Duodenal mucosa (tissue), 2 donors: ENCODE measurements around the gene RAB6C.
"Not testable (repeated sequence)": the region's sequence is repeated elsewhere in the genome, so short reads cannot be mapped to it uniquely, and the experiment has no call there.

Experiments used
- H3K27ac ChIP-seq: one replicate; pipeline ENCODE4 v1.7.0; 2013; ENCODE audit warnings: low read depth, low read length
- H3K27me3 ChIP-seq, 2 donors: one replicate each; pipeline ENCODE4 v1.7.0; 2013; ENCODE audit warnings: low read length in 2 of 2, control low read depth in 1 of 2; ENCODE audit not compliant: insufficient read depth in 2 of 2, control insufficient read depth in 1 of 2
- H3K36me3 ChIP-seq, 2 donors: one replicate each; pipeline ENCODE4 v1.7.0; 2013; ENCODE audit warnings: low read length in 2 of 2, control low read depth in 1 of 2; ENCODE audit not compliant: insufficient read depth in 2 of 2, control insufficient read depth in 1 of 2
- H3K4me1 ChIP-seq, 2 donors: one replicate each; pipeline ENCODE4 v1.7.0; 2013; ENCODE audit warnings: low read length in 2 of 2, control low read depth in 1 of 2; ENCODE audit not compliant: insufficient read depth in 2 of 2, control insufficient read depth in 1 of 2
- H3K4me3 ChIP-seq, 2 donors: one replicate each; pipeline ENCODE4 v1.7.0; 2013; ENCODE audit warnings: low read length in 2 of 2, low read depth in 1 of 2
- H3K9ac ChIP-seq, 2 donors: one replicate each; pipeline ENCODE4 v1.7.0; 2013; ENCODE audit warnings: low read length in 2 of 2, low read depth in 1 of 2
- H3K9me3 ChIP-seq, 2 donors: one replicate each; pipeline ENCODE4 v1.7.0; 2013; ENCODE audit warnings: low read length in 2 of 2, control low read depth in 1 of 2; ENCODE audit not compliant: control insufficient read depth in 1 of 2

The RAB6C gene

DNA sequence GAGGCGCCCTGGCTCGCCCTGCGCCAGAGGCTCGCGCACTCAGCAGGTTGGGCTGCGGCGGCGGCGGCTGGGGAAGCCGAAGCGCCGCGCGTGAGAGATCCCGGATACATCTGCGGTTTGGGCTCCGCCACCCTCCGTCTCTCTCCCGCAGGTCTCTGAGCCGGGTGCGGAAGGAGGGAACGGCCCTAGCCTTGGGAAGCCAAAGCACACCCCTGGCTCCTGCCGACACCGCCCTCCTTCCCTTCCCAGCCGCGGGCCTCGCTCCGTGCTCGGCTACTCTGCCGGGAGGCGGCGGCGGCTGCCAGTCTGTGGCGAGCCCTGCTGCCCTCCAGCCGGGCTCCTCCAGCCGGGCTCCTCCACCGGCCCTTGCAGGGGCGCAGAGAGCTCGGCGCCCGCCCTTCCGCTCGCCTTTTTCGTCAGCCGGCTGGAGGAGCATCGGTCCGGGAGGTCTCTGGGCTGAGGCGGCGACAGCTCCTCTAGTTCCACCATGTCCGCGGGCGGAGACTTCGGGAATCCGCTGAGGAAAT is at the start of gene RAB6C:
RAB6C (plus strand) TSS at position 38 of the 527 bp plus-strand sequence; CDS start at position 488, 450 bp downstream.
- H3K4me1 ChIP-seq, H3K4me3 ChIP-seq, H3K9ac ChIP-seq, H3K27me3 ChIP-seq, H3K9me3 ChIP-seq, H3K27ac ChIP-seq, H3K36me3 ChIP-seq: not testable (repeated sequence)

DNA sequence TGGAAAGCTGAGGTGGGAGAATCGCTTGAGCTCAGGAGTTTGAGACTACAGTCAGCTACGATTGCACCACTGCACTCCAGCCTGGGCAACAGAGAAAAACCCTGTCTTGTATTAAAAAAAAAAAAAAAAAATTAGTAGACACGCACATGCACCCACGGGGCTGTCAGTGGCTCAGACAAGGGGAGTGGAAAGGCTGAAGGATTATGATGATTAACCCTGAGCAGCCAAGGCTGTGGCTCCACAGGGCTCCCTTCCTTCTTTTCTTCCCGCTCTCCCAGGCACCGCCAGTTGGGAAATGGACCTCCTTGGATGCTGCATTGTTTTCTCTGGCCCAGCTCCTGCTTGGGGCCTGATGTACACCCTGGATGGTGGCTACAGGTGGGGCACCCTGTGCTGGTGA is 49.0 kb upstream of the RAB6C start:
- H3K27me3 ChIP-seq = no peaks in the 10 kb centered on the region
- no peak overlapping the region for H3K27ac ChIP-seq
- H3K9ac ChIP-seq = no peak overlapping the region
- no peaks in the 10 kb centered on the region for H3K36me3 ChIP-seq
- no peaks in the 10 kb centered on the region for H3K9me3 ChIP-seq
- H3K4me3 ChIP-seq = no peak overlapping the region
- H3K4me1 ChIP-seq = no peaks in the 10 kb centered on the region

DNA sequence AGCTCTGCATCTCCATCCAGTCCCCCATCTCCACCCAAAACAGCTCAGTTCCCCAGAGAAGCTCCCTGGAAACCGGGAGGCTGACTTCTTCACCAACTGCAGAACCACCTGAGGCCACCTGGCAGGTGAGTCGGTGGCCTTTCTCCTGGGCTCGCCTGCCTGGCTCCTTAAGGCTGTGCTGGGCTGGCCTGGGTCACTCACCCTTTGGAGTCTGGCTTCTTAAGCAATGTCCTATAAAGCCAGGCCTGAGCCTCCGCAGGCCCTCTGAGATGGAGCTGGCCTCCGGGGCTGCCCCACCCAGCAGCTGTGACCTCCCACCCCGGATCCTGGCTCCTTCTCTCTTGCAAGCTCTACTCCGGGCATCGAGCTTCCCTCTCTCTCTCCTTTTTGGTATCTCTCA is 46.1 kb upstream of the RAB6C start:
- not testable (repeated sequence) for H3K9ac ChIP-seq, H3K27me3 ChIP-seq, H3K27ac ChIP-seq, H3K4me3 ChIP-seq, H3K4me1 ChIP-seq, H3K9me3 ChIP-seq, H3K36me3 ChIP-seq

DNA sequence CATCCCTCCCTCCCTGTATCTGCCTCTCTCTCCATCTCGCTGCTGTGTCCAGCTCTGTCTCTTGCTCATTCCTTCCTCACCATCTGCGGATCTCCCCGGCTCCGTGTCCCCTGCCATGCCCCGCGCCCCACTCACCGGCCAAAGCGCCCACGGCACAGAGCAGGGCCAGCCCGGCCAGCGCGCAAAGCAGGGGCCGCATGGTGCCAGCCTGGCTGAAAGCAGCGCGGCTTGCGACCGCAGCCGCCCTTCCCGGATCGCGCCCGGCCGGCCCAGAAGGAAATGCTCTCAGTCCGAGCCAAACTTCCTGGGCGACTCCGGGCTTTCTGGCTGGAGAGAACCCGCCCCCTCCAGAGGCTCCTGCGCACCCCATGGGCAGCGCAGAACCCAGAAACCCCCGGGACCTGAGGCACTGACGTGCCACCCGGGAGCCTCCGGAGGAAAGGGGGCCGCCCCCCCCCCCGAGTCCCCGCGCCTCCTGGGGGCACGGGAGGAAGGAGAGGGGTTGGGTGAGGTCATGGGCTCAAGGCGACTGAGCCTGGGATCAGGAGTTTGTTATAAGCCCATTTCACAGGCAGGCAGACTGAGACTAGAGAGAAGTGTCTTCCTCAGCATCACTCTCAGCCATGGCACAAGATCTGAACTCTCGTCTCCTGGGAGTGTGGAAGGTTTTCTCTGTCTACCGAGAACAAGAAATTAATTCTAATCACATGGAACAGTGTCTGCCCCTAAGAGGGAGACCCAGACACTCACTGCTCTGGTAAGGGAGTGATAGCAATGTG is 45.2 kb upstream of the RAB6C start:
- no peak overlapping the region for H3K27ac ChIP-seq
- H3K9ac ChIP-seq = no peak overlapping the region
- no peaks in the 10 kb centered on the region for H3K9me3 ChIP-seq
- no peaks in the 10 kb centered on the region for H3K27me3 ChIP-seq
- H3K36me3 ChIP-seq = no peaks in the 10 kb centered on the region
- H3K4me1 ChIP-seq = no peaks in the 10 kb centered on the region
- no peak overlapping the region for H3K4me3 ChIP-seq

DNA sequence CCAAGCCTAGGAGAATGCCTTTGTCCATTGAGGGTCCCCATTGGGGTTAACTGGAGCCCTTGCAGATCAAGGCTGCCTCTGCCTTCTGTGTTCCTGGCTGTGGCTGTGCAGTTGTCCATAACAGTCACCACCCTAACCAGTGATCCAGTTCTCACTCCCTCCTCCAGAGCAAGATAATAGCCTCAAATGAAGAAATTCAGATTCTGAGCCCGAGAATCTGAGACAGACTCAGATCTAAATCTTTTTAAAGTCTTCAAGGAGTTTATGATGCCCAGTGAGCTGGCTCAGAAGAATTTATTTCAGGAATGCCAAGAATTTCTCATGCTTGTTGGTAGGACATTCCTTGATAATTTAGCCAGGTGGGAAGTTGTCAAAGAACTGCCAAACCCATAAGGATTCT is 44.3 kb upstream of the RAB6C start:
- Histone ChIP-seq H3K36me3 (no peaks in the 10 kb centered on the region), H3K4me3 (no peak overlapping the region), H3K27ac (no peak overlapping the region), H3K4me1 (no peaks in the 10 kb centered on the region), H3K9ac (no peak overlapping the region), H3K9me3 (no peaks in the 10 kb centered on the region), H3K27me3 (no peaks in the 10 kb centered on the region)

DNA sequence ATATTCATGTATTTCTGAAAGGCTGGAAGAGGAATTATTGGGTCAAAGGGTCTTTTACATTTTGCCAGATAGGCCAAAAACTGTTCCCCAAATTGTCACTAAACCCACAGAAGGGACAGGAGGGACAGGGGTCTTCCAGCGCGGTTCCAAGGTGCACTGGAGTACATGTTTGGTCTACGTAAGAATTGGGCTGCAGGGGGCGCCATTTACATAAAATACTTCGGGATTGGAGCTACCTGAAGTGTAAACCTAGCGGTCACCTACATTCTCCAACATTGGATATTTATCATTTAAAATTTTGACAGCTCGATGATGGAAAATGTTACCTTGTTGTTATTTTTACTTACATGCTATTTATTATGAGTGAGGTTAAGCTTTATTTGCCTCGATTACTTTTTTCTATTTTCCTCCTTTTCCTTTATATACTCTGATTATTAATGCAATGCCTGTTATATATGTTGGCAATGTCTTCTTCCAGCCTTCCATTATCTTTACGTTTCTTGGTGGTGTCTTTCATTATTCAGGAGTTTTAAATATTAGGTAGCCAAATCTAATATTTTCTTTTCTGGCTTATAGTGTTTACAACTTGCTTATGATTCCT is 43.0 kb upstream of the RAB6C start:
- Histone ChIP-seq H3K9ac (no peak overlapping the region), H3K9me3 (no peaks in the 10 kb centered on the region), H3K4me1 (no peaks in the 10 kb centered on the region), H3K27me3 (no peaks in the 10 kb centered on the region), H3K36me3 (no peaks in the 10 kb centered on the region), H3K4me3 (no peak overlapping the region), H3K27ac (no peak overlapping the region)

DNA sequence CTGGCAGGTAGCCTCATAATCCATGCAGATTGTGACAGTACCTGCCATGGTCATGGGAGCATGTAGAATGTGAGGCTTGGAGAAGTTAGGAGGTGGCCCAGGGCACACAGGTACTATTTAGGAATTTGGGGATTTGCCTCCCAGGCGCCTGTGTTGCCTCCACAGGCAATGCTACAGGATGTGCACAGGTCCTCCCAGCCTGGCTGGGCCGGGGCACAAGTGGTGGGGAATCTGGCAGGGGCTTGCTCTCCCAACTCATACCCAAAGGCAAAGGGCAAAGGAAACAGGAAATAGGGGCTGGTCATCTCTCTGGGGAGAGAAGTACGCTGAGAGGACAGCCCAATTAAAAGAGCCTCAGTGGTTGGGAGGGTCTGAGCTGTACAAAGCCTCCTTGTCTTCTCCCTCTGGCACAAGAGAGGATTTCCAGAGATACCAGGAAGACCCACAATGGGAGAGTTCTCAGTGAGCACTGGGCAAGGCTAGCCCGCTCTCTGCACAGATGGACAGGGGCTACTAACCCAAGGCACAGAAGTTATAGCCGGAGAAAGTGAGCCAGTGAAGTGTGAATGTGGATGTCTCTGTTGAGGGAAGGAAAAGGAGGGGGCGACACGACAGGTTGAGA is 40.5 kb upstream of the RAB6C start:
- H3K27me3 ChIP-seq, H3K4me3 ChIP-seq, H3K4me1 ChIP-seq, H3K36me3 ChIP-seq, H3K9me3 ChIP-seq, H3K27ac ChIP-seq, H3K9ac ChIP-seq: not testable (repeated sequence)

DNA sequence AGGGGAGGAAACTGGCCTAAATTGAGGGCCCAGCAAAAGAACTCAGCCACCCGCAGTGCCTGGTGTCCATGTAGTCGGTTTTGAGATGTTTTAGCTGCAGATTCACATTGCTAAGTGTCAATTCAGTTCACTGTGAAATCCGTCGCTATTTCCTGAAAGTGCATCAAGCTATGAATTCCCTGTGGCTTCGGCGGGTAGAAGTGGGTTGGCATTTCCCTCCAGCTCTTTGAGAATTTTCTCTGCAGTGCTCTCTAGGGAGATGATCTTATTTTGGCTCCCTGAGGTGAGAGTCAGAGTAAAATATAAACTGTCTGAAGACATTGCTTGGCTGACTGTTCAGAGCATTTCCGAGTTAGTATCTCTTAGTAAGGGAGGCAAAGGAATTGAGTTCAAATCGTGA is 36.0 kb upstream of the RAB6C start:
- H3K36me3 ChIP-seq, H3K9me3 ChIP-seq, H3K27me3 ChIP-seq, H3K27ac ChIP-seq, H3K4me3 ChIP-seq, H3K9ac ChIP-seq, H3K4me1 ChIP-seq: not testable (repeated sequence)

DNA sequence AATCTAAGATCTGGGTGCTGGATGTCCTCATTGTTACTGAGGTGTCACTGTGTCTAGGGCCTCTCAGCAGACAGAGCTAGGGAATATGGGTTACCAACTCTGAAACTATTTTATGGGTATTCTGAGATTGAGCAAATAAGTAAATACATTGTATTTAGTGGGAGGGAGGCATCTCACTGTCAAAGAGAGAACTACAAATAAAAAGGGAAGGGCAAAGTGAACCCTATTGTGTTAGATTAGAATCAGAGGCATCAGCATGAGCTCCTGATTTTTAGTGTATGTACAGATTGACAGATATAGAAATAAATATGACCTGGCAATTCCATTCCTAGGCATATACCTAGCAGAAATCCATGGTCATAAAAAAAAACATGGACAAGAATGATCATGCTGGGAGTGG is 33.9 kb upstream of the RAB6C start:
- H3K9me3 ChIP-seq = no peaks in the 10 kb centered on the region
- H3K4me1 ChIP-seq = no peaks in the 10 kb centered on the region
- no peak overlapping the region for H3K27ac ChIP-seq
- no peak overlapping the region for H3K9ac ChIP-seq
- H3K4me3 ChIP-seq = no peak overlapping the region
- no peaks in the 10 kb centered on the region for H3K36me3 ChIP-seq
- H3K27me3 ChIP-seq = no peaks in the 10 kb centered on the region

DNA sequence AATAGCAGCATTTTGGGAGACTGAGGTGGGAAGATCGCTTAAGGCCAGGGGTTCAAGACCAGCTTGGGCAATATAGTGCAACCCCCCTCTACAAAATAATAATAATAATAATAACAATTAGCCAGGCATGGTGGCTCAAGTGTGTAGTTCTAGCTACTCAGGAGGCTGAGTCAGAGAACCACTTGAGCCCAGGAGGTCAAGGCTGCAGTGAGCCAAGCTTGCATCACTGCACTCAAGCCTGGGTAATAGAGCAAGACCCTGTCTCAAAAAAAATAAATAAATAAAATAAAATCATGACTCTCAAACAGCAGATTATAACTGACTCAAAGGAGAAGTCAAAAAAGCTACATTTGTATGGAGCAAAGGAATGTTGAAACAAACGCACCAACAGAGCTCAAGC is 31.8 kb upstream of the RAB6C start:
- not testable (repeated sequence) for H3K36me3 ChIP-seq, H3K4me3 ChIP-seq, H3K27ac ChIP-seq, H3K9ac ChIP-seq, H3K27me3 ChIP-seq, H3K4me1 ChIP-seq, H3K9me3 ChIP-seq
